Gastroesophageal sphincter (tissue), 4 donors: ENCODE data around the gene TMEM176B. TPM values are rescaled to one million over a fixed set of nuclear protein-coding genes. Genes with fewer than 3 reads are reported as not detected.

Source experiments
- ATAC-seq: fragments of 150-250 bp; one replicate; pipeline ENCODE4 v1.9.1; 2016; ENCODE audit warnings: mild to moderate bottlenecking, moderate library complexity
- H3K27ac ChIP-seq, 4 donors: fragments of 200-600 bp; sonication (generic) in 3 of 4; 1 replicate in 3 of 4; 2 replicates in 1 of 4; pipeline ENCODE4 v1.5.1; 2016 to 2019
- H3K27me3 ChIP-seq: fragments of 200-600 bp; sonication (generic); one replicate; pipeline ENCODE4 v1.5.1; 2019
- H3K36me3 ChIP-seq, 2 donors: fragments of 200-600 bp; sonication (generic); one replicate each; pipeline ENCODE4 v1.5.1; 2019; ENCODE audit warnings: control low read depth in 1 of 2
- H3K4me1 ChIP-seq, 3 donors: fragments of 200-600 bp; sonication (generic); 1 replicate in 2 of 3; 2 replicates in 1 of 3; pipeline ENCODE4 v1.5.1; 2016 to 2019; ENCODE audit warnings: control low read depth in 2 of 3
- H3K4me3 ChIP-seq, 2 donors: fragments of 200-600 bp; sonication (generic); one replicate each; pipeline ENCODE4 v1.5.1; 2019; ENCODE audit warnings: mild to moderate bottlenecking in 1 of 2, moderate library complexity in 1 of 2
- H3K9me3 ChIP-seq, 3 donors: fragments of 200-600 bp; sonication (generic); one replicate each; pipeline ENCODE4 v1.5.1; 2017 to 2019; ENCODE audit warnings: control low read depth in 2 of 3
- EP300 ChIP-seq: sonication (generic); formaldehyde crosslinking; IDR thresholded peaks from one replicate; pipeline ENCODE4 v1.6.1; 2017; ENCODE audit warnings: antibody characterized with exemption, mild to moderate bottlenecking
- POLR2A ChIP-seq, 2 donors: fragments of 450-650 bp; IDR thresholded peaks; one replicate each; pipeline ENCODE4 v1.6.1; 2017; ENCODE audit warnings: antibody characterized with exemption in 2 of 2, mild to moderate bottlenecking in 2 of 2, moderate library complexity in 1 of 2
- POLR2AphosphoS5 ChIP-seq: sonication (generic); formaldehyde crosslinking; IDR thresholded peaks from one replicate; pipeline ENCODE4 v1.6.1; 2017; ENCODE audit warnings: antibody characterized with exemption
- WGBS, 2 donors: methylation state at CpG; one replicate each; pipeline ENCODE4 v1.1.5; 2018; ENCODE audit warnings: low coverage in 1 of 2; 5-methylcytosine and 5-hydroxymethylcytosine counted together
- total RNA-seq, 4 donors: library from RNA; depleted of rRNA; stranded (reverse); fragments of >200 nt; gene quantifications; one replicate each; pipeline ENCODE4 v1.1.0, GENCODE V29; 2016
- TF ChIP-seq, protein P1 (sequence below), 4 experiments: fragments of 200-600 bp in 2 of 4; fragments of 450-650 bp in 2 of 4; sonication (generic) in 1 of 4; IDR thresholded peaks; one replicate each; pipeline ENCODE4 v1.5.1; 2017 to 2019; ENCODE audit warnings: antibody characterized with exemption in 4 of 4, mild to moderate bottlenecking in 2 of 4, moderate library complexity in 2 of 4

The TMEM176B gene
- total RNA-seq, 4 donors from 2014 or later: 18.2 to 69.3 (median 52.6) TPM

DNA sequence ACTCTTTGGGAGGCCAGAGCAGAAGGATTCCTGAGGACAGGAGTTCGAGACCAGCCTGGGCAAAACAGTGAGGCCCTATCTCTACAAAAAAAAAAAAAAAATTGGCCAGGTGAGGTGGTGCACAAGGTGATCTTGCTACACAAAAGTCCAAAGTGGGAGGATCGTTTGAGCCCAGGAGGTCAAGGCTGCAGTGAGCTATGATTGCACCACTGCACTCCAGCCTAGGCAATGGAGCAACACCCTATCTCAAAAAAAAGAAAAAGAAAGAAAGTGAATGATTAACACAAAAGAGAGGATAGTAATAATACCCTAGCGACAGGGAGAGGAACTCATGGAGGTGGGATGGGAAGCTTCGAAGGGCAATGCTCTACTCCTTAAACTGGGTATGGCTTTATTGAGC is 30.4 kb downstream of the TMEM176B start:
- Histone ChIP-seq H3K4me3 (no peak overlapping the region), H3K27ac (no peak overlapping the region), H3K9me3 (peaks cover 0 to 12% (median 0%) of the 10 kb centered on the region in 3 donors), H3K4me1 (no peaks in the 10 kb centered on the region), H3K27me3 (no peaks in the 10 kb centered on the region), H3K36me3 (no peaks in the 10 kb centered on the region)
- 60 to 80% methylated on average over 1 to 4 of the region's 4 CpGs for WGBS, 2 donors
- TF ChIP-seq POLR2AphosphoS5 (no peak), EP300 (no peak), POLR2A (IDR thresholded peaks at IDR 0.05) (no peak)
- TF ChIP-seq, protein P1, sequence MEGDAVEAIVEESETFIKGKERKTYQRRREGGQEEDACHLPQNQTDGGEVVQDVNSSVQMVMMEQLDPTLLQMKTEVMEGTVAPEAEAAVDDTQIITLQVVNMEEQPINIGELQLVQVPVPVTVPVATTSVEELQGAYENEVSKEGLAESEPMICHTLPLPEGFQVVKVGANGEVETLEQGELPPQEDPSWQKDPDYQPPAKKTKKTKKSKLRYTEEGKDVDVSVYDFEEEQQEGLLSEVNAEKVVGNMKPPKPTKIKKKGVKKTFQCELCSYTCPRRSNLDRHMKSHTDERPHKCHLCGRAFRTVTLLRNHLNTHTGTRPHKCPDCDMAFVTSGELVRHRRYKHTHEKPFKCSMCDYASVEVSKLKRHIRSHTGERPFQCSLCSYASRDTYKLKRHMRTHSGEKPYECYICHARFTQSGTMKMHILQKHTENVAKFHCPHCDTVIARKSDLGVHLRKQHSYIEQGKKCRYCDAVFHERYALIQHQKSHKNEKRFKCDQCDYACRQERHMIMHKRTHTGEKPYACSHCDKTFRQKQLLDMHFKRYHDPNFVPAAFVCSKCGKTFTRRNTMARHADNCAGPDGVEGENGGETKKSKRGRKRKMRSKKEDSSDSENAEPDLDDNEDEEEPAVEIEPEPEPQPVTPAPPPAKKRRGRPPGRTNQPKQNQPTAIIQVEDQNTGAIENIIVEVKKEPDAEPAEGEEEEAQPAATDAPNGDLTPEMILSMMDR (IDR thresholded peaks at IDR 0.05): no peak
- ATAC-seq: no peak

DNA sequence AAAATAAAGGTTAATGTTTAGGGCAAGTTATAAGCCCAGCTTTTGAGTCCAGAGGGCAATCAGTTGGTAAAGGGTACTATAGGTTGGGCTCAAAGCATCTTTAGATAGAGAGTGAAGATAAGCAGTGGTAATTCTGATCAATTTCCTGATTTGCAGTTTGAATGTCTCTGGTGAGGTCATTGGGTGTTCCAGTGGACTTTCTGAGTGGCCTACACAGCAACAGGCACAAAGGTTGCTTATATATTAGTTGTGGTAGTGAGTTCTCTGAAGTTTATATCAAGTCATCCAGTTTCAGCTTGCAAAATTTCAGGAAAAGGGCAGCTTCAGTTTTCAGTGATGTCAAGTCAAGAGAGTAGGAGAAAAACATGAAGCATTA is 33.8 kb downstream of the TMEM176B start:
- Histone ChIP-seq H3K4me1 (no peaks in the 10 kb centered on the region), H3K27ac (no peak overlapping the region), H3K9me3 (peaks cover 0 to 4% (median 0%) of the 10 kb centered on the region in 3 donors), H3K27me3 (no peaks in the 10 kb centered on the region), H3K36me3 (no peaks in the 10 kb centered on the region), H3K4me3 (no peak overlapping the region)
- TF ChIP-seq POLR2A (IDR thresholded peaks at IDR 0.05): no peak
- no peak for TF ChIP-seq EP300
- TF ChIP-seq POLR2AphosphoS5: no peak
- TF ChIP-seq, protein P1 (IDR thresholded peaks at IDR 0.05): no peak
- ATAC-seq: no peak

DNA sequence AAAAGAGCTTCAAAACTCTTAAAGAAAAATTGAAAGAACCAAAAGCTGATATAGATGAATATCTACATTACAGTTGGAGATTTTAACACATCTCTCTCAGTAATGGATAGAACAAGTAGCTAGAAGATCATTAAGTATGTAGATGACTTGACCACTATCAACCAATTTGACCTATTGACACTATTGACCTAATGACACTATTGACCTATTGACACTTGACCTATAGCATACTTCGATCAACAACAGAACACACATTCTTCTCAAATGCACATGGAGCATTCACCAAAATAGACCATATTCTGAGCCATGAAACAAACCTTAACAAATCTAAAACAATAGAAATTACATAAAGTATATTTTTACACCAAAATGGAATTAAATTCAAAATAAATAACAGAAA is 40.7 kb downstream of the TMEM176B start:
- no peak overlapping the region for H3K27ac ChIP-seq
- WGBS, 2 donors: 63 to 67% methylated on average over 1 of the region's 1 CpG
- no peak for ATAC-seq
- no peaks in the 10 kb centered on the region for H3K36me3 ChIP-seq
- H3K4me1 ChIP-seq: no peaks in the 10 kb centered on the region
- no peaks in the 10 kb centered on the region for H3K27me3 ChIP-seq
- no peak overlapping the region for H3K4me3 ChIP-seq
- TF ChIP-seq POLR2A (IDR thresholded peaks at IDR 0.05) (no peak), POLR2AphosphoS5 (no peak), EP300 (no peak)
- TF ChIP-seq, protein P1 (IDR thresholded peaks at IDR 0.05): no peak
- peaks cover 0 to 7% (median 0%) of the 10 kb centered on the region in 3 donors for H3K9me3 ChIP-seq

DNA sequence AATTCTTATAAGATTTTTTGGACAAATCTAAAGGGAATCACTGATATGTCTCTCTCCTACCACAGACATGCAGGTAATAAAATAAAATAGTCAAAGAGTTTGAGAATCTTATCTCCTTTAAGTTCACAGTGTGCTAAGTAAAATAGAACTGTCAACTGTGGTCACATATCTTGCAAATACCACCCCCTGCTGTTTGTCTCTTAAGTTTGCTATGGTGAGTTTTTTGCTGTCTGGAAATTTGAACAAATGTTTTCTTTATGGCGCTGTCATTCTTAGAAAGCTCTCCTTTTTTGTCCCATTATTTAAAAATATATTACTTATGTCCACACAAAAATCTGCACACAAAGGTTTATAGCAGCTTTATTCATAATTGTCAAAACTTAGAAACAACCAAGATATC is 43.3 kb downstream of the TMEM176B start:
- 36 to 46% methylated on average over 1 of the region's 1 CpG for whole genome bisulfite sequencing, 2 donors
- H3K9me3 ChIP-seq: peaks cover 0 to 7% (median 0%) of the 10 kb centered on the region in 3 donors
- no peak for TF ChIP-seq POLR2AphosphoS5
- TF ChIP-seq EP300: no peak
- TF ChIP-seq, protein P1 (IDR thresholded peaks at IDR 0.05): peak in 3 of 4 experiments; percentile 8 to 51 (median 44)
- TF ChIP-seq POLR2A (IDR thresholded peaks at IDR 0.05): no peak
- no peak overlapping the region for H3K4me3 ChIP-seq
- ATAC-seq: no peak
- no peaks in the 10 kb centered on the region for H3K36me3 ChIP-seq
- no peaks in the 10 kb centered on the region for H3K27me3 ChIP-seq
- H3K27ac ChIP-seq: no peak overlapping the region
- peaks cover 0 to 5% (median 0%) of the 10 kb centered on the region in 3 donors for H3K4me1 ChIP-seq

DNA sequence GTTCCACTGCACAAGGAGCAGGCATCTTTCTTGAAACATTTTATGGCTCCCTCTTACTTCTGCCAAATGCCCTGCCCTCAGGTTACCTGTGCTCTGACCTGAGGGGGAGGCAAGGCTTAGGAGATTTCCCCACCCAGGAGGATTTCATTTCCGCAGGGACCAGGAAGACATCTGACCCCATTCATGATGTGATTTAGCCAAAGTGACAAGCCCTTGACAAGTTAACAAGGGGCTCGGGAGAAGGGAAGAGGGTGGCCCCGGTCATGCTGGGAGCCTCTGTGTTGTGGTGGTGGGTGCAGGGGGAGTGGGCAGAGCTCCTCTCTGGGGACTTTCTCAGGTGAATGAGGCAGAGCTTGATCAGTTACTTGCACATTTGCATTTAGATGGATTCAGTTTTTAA is 44.0 kb downstream of the TMEM176B start:
- ATAC-seq: no peak
- peaks cover 0 to 11% (median 0%) of the 10 kb centered on the region in 3 donors for H3K4me1 ChIP-seq
- no CpG with 5 or more reads among the region's 3 CpGs for WGBS, 2 donors
- peaks cover 0 to 1% (median 0%) of the 10 kb centered on the region in 3 donors for H3K9me3 ChIP-seq
- peak overlapping the region in 2 of 4 donors; percentile 24 to 43 for H3K27ac ChIP-seq
- H3K4me3 ChIP-seq: no peak overlapping the region
- no peaks in the 10 kb centered on the region for H3K27me3 ChIP-seq
- H3K36me3 ChIP-seq: no peaks in the 10 kb centered on the region
- TF ChIP-seq POLR2AphosphoS5: no peak
- no peak for TF ChIP-seq EP300
